GM12873 (cell line): ENCODE measurements around the gene KCNJ3.

Source experiments
- TF ChIP-seq, protein P1 (sequence below): IDR thresholded peaks from 2 replicates; pipeline ENCODE4 v1.5.1; 2012; ENCODE audit warnings: low read depth, mild to moderate bottlenecking, moderate library complexity, low read length, control low read depth; ENCODE audit not compliant: insufficient read depth; ENCODE audit errors: missing control alignments

The KCNJ3 gene

DNA sequence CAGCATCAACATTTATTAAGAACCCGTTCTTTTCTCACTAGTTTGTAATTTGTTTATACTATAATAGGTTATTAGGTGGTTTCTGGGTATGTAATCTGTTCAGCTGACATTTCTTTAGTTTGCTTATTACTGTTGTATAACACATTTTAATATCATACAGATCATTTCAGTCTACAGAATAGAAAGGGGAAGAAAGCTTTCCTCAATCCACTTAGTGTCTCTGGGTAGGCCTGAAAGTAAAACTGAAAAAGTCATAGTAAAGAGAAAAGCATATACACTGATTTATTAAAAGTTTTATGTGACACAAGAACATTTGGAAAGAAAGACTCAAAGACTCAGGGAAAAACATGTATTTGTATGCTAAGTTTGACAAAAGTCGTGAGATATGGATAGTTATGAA, 16.8 kb upstream of the KCNJ3 start:
- TF ChIP-seq, protein P1, sequence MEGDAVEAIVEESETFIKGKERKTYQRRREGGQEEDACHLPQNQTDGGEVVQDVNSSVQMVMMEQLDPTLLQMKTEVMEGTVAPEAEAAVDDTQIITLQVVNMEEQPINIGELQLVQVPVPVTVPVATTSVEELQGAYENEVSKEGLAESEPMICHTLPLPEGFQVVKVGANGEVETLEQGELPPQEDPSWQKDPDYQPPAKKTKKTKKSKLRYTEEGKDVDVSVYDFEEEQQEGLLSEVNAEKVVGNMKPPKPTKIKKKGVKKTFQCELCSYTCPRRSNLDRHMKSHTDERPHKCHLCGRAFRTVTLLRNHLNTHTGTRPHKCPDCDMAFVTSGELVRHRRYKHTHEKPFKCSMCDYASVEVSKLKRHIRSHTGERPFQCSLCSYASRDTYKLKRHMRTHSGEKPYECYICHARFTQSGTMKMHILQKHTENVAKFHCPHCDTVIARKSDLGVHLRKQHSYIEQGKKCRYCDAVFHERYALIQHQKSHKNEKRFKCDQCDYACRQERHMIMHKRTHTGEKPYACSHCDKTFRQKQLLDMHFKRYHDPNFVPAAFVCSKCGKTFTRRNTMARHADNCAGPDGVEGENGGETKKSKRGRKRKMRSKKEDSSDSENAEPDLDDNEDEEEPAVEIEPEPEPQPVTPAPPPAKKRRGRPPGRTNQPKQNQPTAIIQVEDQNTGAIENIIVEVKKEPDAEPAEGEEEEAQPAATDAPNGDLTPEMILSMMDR = no peak

DNA sequence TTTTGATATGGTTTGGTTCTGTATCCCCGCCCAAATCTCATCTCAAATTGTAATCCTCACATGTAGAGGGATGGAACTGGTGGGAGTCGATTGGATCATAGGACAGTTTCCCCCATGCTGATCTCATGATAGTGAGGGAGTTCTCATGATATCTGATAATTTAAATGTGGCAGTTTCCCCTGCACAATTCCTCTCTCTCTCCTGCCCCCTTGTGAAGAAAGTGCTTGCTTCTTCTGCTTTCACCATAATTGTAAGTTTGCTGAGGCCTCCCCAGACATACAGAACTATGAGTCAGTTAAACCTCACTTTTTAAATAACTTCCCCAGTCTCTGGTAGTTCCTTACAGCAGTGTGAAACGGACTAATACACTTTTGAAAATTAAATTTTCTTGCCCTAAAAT, 12.3 kb upstream of the KCNJ3 start:
- TF ChIP-seq, protein P1 = no peak

DNA sequence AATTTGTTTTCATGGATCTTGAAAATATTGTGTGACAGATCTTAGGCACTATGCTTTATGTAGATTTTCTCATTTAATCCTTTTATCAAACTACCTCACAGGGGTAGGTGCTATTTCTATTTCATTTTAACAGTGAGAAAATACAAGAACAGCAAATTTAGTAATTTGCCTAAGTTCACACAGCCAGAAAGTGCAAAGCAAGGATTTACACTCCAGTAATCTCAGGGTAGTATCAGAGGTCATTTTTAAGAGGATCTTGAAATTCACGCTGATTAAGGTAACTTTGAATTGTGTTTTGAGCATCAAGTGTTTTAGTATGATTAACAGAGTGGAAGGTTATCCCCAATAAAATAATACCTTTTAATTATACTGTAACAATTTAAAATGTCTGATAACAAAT, 10.1 kb upstream of the KCNJ3 start:
- TF ChIP-seq, protein P1 = no peak

DNA sequence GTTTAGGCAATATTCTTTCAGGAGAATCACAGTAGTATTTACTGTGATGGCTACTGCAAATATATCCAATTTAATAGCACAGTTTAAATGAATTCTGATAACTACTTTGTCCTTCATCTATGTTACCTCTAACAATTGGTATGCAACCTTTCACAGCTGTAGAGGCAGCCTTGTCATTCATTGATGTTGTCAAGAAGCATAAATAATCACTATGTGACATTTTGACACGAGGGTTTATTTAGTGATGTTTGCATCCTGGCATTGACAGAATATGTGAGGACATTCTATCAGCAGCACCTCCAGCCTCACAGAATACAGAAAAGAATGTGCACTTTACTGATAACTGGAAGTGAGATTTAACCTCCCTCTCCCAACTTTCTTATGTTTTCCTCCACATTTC, 9.3 kb upstream of the KCNJ3 start:
- TF ChIP-seq, protein P1 = no peak

DNA sequence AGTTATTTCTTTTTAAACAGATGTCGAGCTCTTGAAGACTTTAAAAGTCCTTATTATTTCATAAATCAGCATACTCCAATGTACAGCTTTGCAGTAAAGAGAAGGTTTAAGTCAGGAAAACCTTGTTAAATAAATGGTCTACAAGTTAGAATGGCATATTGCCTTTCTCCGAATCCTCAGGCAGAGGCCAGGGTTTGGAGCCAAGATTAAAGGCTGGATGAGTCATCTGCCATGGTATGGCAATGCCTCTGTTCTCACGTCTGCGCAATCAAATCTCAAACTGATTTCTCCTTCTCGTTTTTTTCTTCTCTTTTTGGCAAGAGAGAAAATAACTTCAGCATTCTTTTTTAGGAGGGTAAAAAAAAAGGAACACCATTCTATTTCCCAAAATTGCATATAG, 5.6 kb upstream of the KCNJ3 start:
- TF ChIP-seq, protein P1 = no peak

DNA sequence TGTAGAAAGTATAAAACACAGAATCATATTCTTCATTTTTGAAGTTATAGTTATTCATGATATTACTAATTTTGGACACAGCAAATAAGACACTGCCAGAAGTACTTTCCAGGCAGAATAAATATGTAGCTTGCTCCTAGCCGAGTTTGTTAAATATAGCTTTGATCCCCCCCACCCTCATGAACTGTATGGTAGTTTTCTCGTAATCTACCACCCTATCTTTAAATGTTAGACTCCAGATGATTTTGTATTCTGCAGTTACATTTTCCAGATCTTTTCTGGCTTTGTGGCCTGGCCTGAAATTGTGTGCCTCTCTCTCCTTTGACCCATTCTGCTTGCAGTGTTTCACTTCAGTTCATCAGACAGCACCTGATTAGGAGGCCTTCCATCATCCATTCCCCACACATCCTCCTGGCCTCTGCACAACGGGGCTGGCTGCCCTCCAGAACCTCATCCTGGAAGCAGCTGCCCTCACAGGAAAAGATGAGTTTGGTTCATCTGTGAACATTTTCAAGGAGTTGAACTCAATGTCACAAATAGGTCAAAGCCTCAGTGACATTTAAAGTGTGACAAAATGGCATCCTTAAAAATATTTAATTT, 4.7 kb upstream of the KCNJ3 start:
- TF ChIP-seq, protein P1 = no peak

DNA sequence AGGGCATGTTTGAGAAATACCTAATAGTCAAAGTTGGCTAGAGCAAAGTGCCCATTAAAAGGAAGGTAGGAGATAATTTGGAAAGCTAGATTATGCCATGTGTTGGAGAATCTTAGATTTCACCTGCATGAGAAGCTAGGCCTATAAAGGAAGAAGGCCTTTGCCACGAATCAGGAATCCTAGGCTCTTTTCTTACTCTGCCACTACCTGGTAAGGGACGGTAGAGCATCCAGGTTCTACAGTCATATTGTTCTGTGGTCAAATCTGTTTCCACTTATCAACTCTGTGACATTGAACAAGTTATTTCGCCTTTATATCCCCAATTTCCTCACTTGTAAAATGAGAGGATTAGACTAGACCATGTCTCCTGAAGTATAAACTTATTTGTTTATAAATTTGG, 3.6 kb upstream of the KCNJ3 start:
- TF ChIP-seq, protein P1 = no peak
